ENCODE measurements around the gene XYLT1. TPM values are rescaled to one million over a fixed set of nuclear protein-coding genes. Genes with fewer than 3 reads are reported as not detected.

The XYLT1 gene
- total and polyA plus RNA-seq, 10 of the 15 experiments (the other 5 are each of a cell fraction or from before 2014, with no cell fraction given), result 0.88 to 14.8 (median 5.8) TPM

- Histone ChIP-seq H3K4me1 (ENCODE audit: control insufficient read depth, insufficient read depth, low read length) (no peaks in the 10 kb centered on the region), H2AFZ (ENCODE audit: control insufficient read depth, low read depth, low read length) (no peak overlapping the region), H3K4me3 (no peak overlapping the region), H3K36me3 (ENCODE audit: control insufficient read depth in 2 of 2, insufficient read depth in 2 of 2, low read length in 1 of 2) (no peaks in the 10 kb centered on the region), H3K9ac (ENCODE audit: control insufficient read depth, insufficient read depth, low read length) (no peak overlapping the region), H3K79me2 (ENCODE audit: control insufficient read depth, insufficient read depth, low read length) (no peaks in the 10 kb centered on the region), H4K20me1 (ENCODE audit: control insufficient read depth, insufficient read depth) (no peaks in the 10 kb centered on the region), H3K27ac (ENCODE audit: control insufficient read depth, insufficient read depth) (no peak overlapping the region), H3K27me3 (replicated peaks in 1 of 2; ENCODE audit: control insufficient read depth in 2 of 2, insufficient read depth in 2 of 2, low read length in 1 of 2) (no peaks in the 10 kb centered on the region), H3K9me3 (replicated peaks; ENCODE audit: control insufficient read depth, insufficient read depth, low read length) (no peaks in the 10 kb centered on the region; the same call in 2 of the 3 replicates), H3K4me2 (ENCODE audit: control insufficient read depth, insufficient read depth) (no peak overlapping the region)
- in situ Hi-C loops (cut with MboI), result loop anchor here (5.0 kb wide), 1 partner anchor 51 kb away; no protein-coding TSS in a partner anchor
- POLR2A ChIA-PET, result interaction anchor here (1.4 kb wide), 1 partner anchor 11 kb away, joined by 4 read pairs; no protein-coding TSS in a partner anchor
- BruUV-seq (replicated peaks), result no TSS peak
- WGBS (ENCODE audit: insufficient coverage, insufficient replicate concordance, low lambda C conversion rate, missing lambda C conversion rate), result 49% methylated on average over 10 of the region's 10 CpGs
- CTCF ChIA-PET, result interaction anchor here (1.4 kb wide), 1 partner anchor 64 kb away, joined by 3 read pairs; no protein-coding TSS in a partner anchor
- FAIRE-seq (no peak), DNase-seq (ENCODE audit: low read depth, low spot score) (no peak), ATAC-seq (no peak)
- RAD21 ChIA-PET (ENCODE audit: unreplicated experiment), result interaction anchor here (1.2 to 1.4 kb wide), 3 partner anchors 21 to 44 kb away, joined by 3 to 4 read pairs (median 4); no protein-coding TSS in a partner anchor
- intact Hi-C loops (cut with micrococcal nuclease; ENCODE audit: unreplicated experiment), result no loop called here
- SMC1A ChIA-PET (ENCODE audit: uncharacterized antibody, unreplicated experiment), result interaction anchor here (0.7 to 1.9 kb wide), 8 partner anchors 8 to 37 kb away, joined by 3 to 7 read pairs (median 4); no protein-coding TSS in a partner anchor
- TF ChIP-seq WRNIP1 (IDR thresholded peaks at IDR 0.05; ENCODE audit: borderline replicate concordance, low read depth, low read length) (no peak), ESRRA (IDR thresholded peaks at IDR 0.05; ENCODE audit: low read length) (no peak), NRF1 (conservative IDR thresholded peaks at IDR 0.05; ENCODE audit: low read depth, low read length) (no peak), SMAD1 (IDR thresholded peaks at IDR 0.05; ENCODE audit: low read depth, partially characterized antibody) (no peak), CUX1 (IDR thresholded peaks at IDR 0.05; ENCODE audit: insufficient replicate concordance, low read depth, low read length) (no peak), SKIL (IDR thresholded peaks at IDR 0.05; ENCODE audit: low read depth, poor library complexity, severe bottlenecking) (no peak), CREB1 (IDR thresholded peaks at IDR 0.05; ENCODE audit: low read depth) (no peak), MLLT1 (IDR thresholded peaks at IDR 0.05) (no peak), EZH2 (IDR thresholded peaks at IDR 0.05; ENCODE audit: borderline replicate concordance, control insufficient read depth, low read depth, low read length) (no peak), NFYB (IDR thresholded peaks at IDR 0.05; ENCODE audit: insufficient read depth, low read depth, low read length) (no peak), NR2F1 (conservative IDR thresholded peaks at IDR 0.05) (no peak), SIN3A (IDR thresholded peaks at IDR 0.05; ENCODE audit: low read depth, low read length) (no peak), FOS (IDR thresholded peaks at IDR 0.05; ENCODE audit: borderline replicate concordance, extremely low read depth, insufficient read length) (no peak)
These were observed 147.6 kb downstream of the XYLT1 start for GRCh38 chr16:17323171-17323570.

Data from GM12878 (cell line).